HG03139 (cell line): ENCODE measurements around the gene CYP1B1.
"Not testable (repeated sequence)": the region's sequence is repeated elsewhere in the genome, so short reads cannot be mapped to it uniquely, and the experiment has no call there.

Experiments used
- ATAC-seq: cut with Tn5 transposase; IDR thresholded peaks from one replicate; pipeline ENCODE4 v1.9.1; 2021; ENCODE audit not compliant: unreplicated experiment

CYP1B1 gene

GRCh38 chr2:38099099-38100028 lies 23.4 kb upstream of the CYP1B1 start:
- no peak for ATAC-seq

- ATAC-seq, result no peak
Measured at GRCh38 chr2:38098421-38099098, 22.6 kb upstream of the CYP1B1 start.

DNA sequence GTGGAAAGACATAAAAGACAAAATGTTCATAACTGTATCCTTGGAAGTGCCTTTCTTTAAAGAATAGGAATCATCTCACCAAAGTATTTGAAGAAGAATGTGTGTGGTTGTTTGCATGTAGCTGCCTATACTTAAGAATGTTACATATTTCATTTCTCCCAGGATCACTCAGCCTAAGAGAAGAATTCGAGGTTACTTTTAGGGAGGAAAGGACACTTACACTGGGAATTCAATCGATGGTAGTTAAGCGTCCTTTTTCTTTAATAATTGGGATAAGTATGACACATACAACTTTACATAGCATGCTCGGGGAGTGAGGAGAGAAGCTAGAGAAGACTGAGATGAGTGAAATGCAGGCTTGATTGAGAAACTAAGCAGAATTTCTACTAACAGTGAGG lies 22.0 kb upstream of the CYP1B1 start:
- no peak for ATAC-seq

- ATAC-seq, result no peak
Measured at GRCh38 chr2:38097258-38097987, 21.5 kb upstream of the CYP1B1 start.

DNA sequence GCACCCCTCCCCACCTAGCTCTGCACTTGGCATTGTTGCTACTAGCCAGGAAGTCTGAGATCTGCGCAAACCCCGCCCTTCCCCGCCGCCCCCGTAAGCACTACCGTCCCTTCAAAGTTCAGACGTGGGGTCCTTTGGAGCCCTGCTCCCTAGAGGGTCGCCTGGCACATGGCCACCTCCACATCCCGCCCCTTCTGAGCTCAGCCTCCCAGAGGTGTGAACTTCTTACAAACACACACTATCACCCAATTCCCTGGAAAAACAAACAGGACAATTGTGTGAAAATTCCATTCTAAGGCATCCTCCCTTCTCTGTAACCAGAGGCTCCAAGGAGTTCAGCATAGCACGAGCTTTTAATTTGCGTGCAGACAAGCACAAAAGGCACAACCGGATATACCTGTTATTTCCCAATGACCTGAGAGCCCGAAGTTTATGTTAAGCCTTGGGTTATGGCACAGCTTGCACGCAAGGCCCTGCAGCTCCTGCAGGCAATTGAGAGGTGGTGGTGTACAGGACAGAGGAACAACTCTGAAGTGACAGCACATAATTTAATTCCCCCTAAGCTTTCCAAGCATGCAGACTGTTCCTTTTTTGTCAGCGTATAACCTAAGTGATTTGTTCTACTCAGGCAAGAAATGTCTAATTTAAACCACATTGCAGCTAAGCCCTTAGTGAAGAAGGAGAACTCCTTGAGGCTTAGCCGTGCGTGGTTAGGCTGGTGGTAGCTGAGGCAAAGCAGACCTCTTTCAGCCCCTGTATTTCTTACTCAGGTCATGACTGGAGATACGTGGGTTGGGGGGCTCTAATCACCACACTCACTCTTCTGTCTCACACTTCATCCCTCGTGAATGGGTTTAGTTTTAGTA lies 20.3 kb upstream of the CYP1B1 start:
- no peak for ATAC-seq

GRCh38 chr2:38095079-38095995 lies 19.4 kb upstream of the CYP1B1 start:
- ATAC-seq, result no peak

DNA sequence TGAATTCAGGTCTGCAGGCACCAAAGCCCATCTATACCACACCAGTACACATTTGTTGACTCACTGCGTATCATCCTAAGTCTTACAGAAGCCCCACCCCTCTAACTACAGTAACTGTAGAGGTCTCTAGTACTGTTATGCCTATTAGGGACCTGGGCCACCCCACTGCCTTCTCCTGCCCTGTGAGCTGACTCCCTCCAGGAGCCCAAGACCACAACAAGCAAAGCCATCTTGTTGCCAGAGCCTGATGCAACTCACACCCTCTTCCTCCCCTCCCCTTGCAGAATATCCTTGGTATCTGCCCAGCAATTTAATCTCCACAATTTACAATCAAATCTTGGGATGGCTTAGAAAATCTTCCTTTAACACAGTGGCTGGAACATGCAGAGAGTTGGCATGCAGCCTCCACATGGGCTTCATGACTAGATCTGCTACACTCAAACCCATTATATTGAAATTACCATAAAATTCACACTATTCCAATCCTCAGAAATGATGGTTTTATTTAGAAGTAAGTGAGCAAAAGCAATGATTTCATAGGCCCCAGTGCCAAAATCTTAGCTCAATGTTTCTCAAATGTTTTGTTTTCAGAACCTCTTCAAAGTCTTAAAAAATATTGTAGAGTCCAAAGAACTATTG lies 17.7 kb upstream of the CYP1B1 start:
- no peak for ATAC-seq

DNA sequence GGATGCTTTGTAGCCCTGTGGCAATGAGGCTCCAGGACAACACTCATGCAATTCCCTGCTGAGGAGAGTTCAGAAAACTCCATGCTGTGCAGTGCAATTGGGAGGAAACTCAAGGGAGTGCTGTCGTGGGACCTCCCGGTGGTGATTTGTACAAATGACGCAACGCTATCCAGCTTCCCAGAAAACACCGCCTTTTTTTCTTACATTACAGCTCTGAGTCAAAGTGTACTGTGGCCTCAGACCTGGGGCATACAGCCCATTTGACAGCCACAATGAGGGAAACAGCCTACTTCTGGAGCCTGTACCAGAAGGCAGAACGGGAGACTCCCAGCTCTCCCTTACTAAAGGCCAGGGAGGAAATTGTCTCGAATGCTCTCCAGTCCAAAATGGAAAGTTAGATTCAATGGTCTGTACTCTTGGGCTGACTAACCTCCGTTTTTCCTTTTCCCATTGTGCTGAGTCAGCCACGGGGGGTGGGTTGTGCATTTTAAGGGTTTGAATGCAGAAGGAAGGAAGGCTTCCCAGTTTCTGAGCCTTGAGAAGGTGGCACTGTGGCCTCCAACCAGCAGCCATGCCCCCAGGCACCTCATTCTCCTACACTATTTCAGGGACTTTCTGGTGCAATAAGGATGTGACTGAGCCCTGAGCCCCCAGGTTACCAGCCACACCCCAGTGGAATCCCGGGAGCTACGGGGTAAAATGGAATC lies 16.4 kb upstream of the CYP1B1 start:
- ATAC-seq, result no peak

GRCh38 chr2:38091760-38092159 lies 15.8 kb upstream of the CYP1B1 start:
- no peak for ATAC-seq

- no peak for ATAC-seq
Measured at GRCh38 chr2:38090928-38091327, 15.0 kb upstream of the CYP1B1 start.

DNA sequence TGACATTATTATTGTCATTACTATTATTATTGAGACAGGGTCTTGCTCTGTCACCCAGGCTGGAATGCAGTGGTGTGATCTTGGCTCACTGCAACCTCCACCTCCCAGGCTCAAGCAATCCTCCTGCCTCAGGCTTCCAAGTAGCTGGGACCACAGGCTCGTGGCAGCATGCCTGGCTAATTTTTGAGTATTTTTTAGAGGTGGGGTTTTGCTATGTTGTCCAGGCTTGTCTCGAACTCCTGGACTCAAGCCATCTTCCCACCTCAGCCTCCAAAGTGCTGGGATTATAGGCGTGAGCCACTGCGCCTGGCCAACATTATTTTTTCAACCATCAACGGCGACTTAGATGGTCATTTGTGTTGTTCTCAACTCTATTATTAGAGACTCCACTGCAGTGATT lies 14.3 kb upstream of the CYP1B1 start:
- ATAC-seq, result not testable (repeated sequence)

- ATAC-seq, result not testable (repeated sequence)
Measured at GRCh38 chr2:38085998-38086698, 10.2 kb upstream of the CYP1B1 start.

DNA sequence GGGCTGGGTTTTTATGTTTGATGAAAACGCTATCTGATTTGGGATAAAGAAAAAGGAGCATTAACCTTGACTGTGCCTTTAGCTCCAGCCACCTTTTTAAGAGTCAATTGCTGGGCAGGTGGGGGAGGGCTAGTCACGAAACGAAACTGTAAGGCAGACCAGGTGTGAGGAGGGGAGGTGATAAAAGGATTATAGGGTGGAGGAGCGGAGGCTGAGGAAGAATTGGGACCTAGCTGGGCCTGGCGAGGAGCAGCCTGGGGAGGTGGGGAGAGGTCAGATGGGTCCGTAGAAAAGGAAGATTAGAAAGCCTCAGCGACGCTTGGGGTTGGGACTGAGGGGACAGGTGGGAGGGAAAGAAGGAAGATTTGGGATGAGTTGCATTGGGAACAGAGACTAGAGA lies 8.6 kb upstream of the CYP1B1 start:
- not testable (repeated sequence) for ATAC-seq

- not testable (repeated sequence) for ATAC-seq
Measured at GRCh38 chr2:38082727-38083126, 6.8 kb upstream of the CYP1B1 start.

DNA sequence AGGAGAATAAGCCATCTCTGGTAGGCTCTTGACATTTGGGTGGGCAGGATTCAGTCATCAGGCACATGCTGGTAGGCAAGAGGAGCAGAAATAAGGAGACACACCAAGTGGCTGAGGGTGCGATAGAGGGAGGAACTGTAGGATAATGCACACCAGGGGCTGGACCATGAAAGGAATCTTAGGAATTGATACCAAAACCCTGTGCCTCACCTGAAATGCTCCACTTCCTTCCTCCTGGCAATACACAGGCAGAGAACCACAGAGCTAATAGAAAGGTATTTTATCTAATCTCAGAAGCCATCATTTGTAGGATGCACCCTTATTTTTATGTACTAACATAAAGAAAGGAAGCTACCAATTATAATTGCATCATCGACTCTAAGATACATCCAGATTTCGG lies 4.4 kb upstream of the CYP1B1 start:
- no peak for ATAC-seq

- no peak for ATAC-seq
Measured at GRCh38 chr2:38079116-38080052, 3.4 kb upstream of the CYP1B1 start.

DNA sequence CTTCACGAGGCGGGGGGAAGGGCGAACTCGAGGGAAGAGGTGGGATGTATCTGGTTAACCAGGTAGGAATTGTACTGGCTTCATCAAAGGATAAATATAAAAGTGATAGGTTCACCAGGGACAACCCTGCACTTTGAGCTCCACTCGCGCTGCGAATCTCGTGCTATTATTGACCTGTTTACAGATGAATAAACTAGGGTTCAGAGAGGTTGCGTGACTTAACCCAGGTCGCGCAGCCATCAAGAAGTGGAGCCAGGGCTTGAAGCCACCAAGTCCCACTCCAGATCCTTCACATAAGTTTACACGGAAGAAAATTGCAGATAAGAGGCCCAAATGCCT lies 1.4 kb upstream of the CYP1B1 start:
- no peak for ATAC-seq
